ENCODE data around the gene POLD1.

GRCh38 chr19:50377517-50377916, 6.6 kb upstream of the POLD1 start:
- TF ChIP-seq CTCF (conservative IDR thresholded peaks at IDR 0.05 in 1 of 2, IDR thresholded peaks at IDR 0.05 in 1 of 2; ENCODE audit: extremely low read depth in 1 of 2, insufficient read depth in 1 of 2, low read depth in 1 of 2, low read length in 2 of 2) (no peak), EZH2 (IDR thresholded peaks at IDR 0.05; ENCODE audit: borderline replicate concordance, low read length) (no peak)

Measured in mammary epithelial cell (primary cell).